GM18858 (cell line): ENCODE data around the gene DPYSL5.

ENCODE experiments used
- ATAC-seq: cut with Tn5 transposase; IDR thresholded peaks from one replicate; pipeline ENCODE4 v1.9.1; 2021; ENCODE audit not compliant: unreplicated experiment

DPYSL5 gene

GRCh38 chr2:26957534-26957933 lies 109.6 kb downstream of the DPYSL5 start:
- no peak for ATAC-seq

- ATAC-seq = no peak
Measured at GRCh38 chr2:26959331-26959730, 111.4 kb downstream of the DPYSL5 start.

- ATAC-seq = no peak
Measured at GRCh38 chr2:26964446-26965130, 116.7 kb downstream of the DPYSL5 start.

- ATAC-seq = no peak
Measured at GRCh38 chr2:26968001-26968400, 120.1 kb downstream of the DPYSL5 start.

- no peak for ATAC-seq
Measured at GRCh38 chr2:26969077-26969844, 121.3 kb downstream of the DPYSL5 start.

- no peak for ATAC-seq
Measured at GRCh38 chr2:26970244-26970927, 122.5 kb downstream of the DPYSL5 start, which contains the start of gene MAPRE3. Gene MAPRE3, plus strand, starts transcription at chr2:26970637. Its CDS starts 51,582 bp downstream, at chr2:27022219.

GRCh38 chr2:26970928-26971627 lies 123.1 kb downstream of the DPYSL5 start:
- no peak for ATAC-seq

- ATAC-seq = no peak
Measured at GRCh38 chr2:26971911-26972786, 124.2 kb downstream of the DPYSL5 start.

- no peak for ATAC-seq
Measured at GRCh38 chr2:26974352-26974751, 126.4 kb downstream of the DPYSL5 start.

GRCh38 chr2:26975102-26975501 lies 127.2 kb downstream of the DPYSL5 start:
- ATAC-seq = no peak

GRCh38 chr2:26975656-26976055 lies 127.7 kb downstream of the DPYSL5 start:
- no peak for ATAC-seq

- no peak for ATAC-seq
Measured at GRCh38 chr2:26976237-26976636, 128.3 kb downstream of the DPYSL5 start.

- no peak for ATAC-seq
Measured at GRCh38 chr2:26977012-26977411, 129.1 kb downstream of the DPYSL5 start.

- ATAC-seq = no peak
Measured at GRCh38 chr2:26978061-26978596, 130.2 kb downstream of the DPYSL5 start.

- ATAC-seq = no peak
Measured at GRCh38 chr2:26979741-26980140, 131.8 kb downstream of the DPYSL5 start.

GRCh38 chr2:26980971-26981370 lies 133.0 kb downstream of the DPYSL5 start:
- no peak for ATAC-seq

GRCh38 chr2:26982102-26982742 lies 134.3 kb downstream of the DPYSL5 start:
- no peak for ATAC-seq

- no peak for ATAC-seq
Measured at GRCh38 chr2:26983746-26984145, 135.8 kb downstream of the DPYSL5 start.

- no peak for ATAC-seq
Measured at GRCh38 chr2:26985807-26986206, 137.9 kb downstream of the DPYSL5 start.
